Fibroblast of pulmonary artery (primary cell): ENCODE data around the gene DPP4.

ENCODE experiments used
- DNase-seq: peaks from one replicate; pipeline ENCODE4 v3.0.0-alpha.2; 2010; ENCODE audit warnings: low read depth
- H3K4me3 ChIP-seq: replicated peaks from 2 replicates; pipeline ENCODE4 v1.5.1; 2011; ENCODE audit warnings: low read depth, mild to moderate bottlenecking, control low read depth, low read length, moderate library complexity
- CTCF ChIP-seq: IDR thresholded peaks from 2 replicates; pipeline ENCODE4 v1.5.1; 2011; ENCODE audit warnings: mild to moderate bottlenecking, control low read depth, low read length, inconsistent platforms; ENCODE audit errors: missing control alignments

The DPP4 gene

DNA sequence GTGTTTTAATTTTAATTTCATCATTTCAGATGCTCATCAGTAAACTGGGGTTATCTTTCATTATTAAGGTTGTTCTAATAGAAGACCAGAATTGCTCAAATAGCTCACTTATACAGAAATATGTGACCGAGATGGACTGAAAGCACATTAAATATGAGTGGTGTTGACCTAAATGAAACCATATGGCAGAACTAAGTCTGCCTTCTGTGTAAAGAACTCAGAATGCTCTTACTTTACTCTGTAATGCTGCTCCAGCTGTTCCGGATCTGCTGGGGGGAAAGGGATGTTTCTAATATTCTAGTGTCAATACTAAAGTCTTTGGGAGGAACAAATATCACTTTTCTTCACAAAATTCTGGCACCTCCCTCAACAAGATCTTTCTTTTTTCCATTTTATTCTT is 131.0 kb downstream of the DPP4 start:
- TF ChIP-seq CTCF, result no peak
- H3K4me3 ChIP-seq, result no peak overlapping the region
- no peak for DNase-seq
